HG03460 (cell line): ENCODE measurements around the gene HAUS1.
A peak's percentile ranks its signal among the peaks of the same experiment; 100 is the strongest.
"Not testable (repeated sequence)": the region's sequence is repeated elsewhere in the genome, so short reads cannot be mapped to it uniquely, and the experiment has no call there.

Source experiments
- ATAC-seq: cut with Tn5 transposase; IDR thresholded peaks from one replicate; pipeline ENCODE4 v1.9.1; 2021; ENCODE audit not compliant: unreplicated experiment

The HAUS1 gene

GRCh38 chr18:46156124-46156745 is 52.0 kb downstream of the HAUS1 start:
- ATAC-seq: no peak

GRCh38 chr18:46156843-46157242 is 52.7 kb downstream of the HAUS1 start:
- no peak for ATAC-seq

DNA sequence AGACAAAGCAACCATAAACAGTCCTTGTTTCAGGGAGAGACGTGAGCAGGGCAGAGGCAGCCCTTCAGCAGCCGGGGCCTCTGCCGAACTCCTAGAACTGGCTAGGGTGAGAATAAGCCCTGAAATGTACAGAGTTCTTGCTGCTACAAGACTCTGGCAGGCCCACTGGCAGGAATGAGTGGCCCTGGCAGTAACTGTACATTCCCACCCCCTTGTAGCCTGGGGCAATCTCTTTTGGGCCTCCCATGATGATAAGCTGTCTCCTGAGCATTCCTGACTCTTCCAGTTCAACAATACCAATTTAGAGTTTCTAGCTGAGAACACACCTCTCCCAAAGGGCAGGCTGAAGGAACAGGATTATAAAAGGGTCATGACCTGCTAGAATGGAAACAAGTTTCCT is 54.3 kb downstream of the HAUS1 start:
- ATAC-seq: no peak

GRCh38 chr18:46160050-46160798 is 56.0 kb downstream of the HAUS1 start:
- ATAC-seq: no peak

GRCh38 chr18:46160840-46161239 is 56.7 kb downstream of the HAUS1 start:
- ATAC-seq: not testable (repeated sequence)

DNA sequence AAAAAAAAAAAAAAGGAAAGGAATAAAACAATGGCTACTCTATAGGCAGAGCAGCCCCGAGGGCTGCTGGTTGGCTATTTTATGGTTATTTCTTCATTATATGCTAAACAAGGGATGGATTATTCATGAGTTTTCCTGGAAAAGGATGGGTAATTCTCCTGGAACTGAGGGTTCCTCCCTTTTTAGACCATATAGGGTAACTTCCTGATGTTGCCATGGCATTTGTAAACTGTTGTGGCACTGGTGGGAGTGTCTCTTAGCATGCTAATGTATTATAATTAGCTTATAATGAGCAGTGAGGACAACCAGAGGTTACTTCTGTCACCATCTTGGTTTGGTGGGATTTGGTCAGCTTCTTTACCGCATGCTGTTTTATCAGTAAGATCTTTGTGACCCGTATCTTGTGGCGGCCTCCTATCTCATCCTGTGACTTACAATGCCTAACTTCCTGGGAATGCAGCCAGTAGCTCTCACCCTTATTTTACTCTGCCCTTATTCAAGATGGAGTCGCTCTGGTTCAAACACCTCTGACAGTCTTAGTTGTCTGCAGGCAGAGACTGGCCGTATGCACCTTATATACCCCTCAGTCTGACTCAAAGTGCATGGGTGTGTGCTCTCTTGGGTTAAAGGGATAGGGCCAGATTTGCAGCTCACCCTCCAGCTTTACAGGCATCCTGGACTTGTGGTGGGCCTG is 57.7 kb downstream of the HAUS1 start:
- ATAC-seq: no peak

- ATAC-seq: no peak
Measured at GRCh38 chr18:46163091-46163490, 58.9 kb downstream of the HAUS1 start.

- ATAC-seq: no peak
Measured at GRCh38 chr18:46163941-46164499, 59.8 kb downstream of the HAUS1 start.

GRCh38 chr18:46164502-46164901 is 60.3 kb downstream of the HAUS1 start:
- ATAC-seq: not testable (repeated sequence)

DNA sequence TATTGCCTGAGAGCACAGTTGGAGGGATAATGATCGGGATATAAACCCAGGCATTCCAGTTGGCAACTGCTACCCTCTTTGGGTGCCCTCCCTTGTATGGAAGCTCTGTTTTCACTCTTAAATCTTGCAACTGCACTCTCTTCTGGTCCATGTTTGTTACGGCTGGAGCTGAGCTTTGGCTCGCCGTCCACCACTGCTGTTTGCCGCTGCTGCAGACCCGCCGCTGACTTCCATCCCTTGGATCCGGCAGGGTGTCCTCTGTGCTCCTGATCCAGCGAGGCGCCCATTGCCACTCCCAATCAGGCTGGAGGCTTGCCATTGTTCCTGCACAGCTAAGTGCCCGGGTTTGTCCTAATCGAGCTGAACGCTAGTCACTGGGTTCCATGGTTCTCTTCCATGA is 60.7 kb downstream of the HAUS1 start:
- ATAC-seq: no peak

DNA sequence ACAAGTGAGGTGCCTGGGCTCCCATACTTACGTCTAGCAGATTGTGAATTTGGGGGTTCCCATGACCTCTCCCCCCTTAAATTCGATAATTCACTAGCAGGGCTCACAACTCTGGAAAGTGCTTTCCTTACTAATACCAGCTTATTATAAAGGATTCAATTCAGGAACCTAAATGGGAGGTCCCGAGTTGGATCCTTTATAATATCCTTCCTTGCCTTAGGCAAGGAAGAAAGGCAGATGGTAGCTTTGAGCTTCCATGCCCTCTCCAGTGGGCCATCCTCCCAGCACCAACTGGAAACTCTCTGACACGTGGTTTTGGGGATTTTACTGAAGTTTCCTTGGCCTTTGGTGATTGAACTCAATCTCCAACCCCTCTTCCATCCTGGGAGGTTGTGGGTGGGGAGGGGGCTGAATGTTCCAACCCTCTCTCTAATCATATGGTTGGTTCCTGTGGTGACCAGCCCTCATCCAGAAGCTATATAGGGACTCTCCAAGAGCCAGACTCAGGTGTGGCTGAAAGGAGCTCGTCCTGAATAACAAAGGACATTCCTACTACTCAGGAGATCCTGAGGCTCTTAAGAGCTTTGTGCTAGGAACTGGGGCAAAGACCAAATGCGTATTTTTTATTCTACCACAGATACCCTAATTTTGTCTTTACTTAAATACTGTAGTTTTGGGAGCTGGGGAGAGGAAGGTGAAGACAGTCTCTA is 62.2 kb downstream of the HAUS1 start:
- no peak for ATAC-seq

GRCh38 chr18:46167971-46168370 is 63.8 kb downstream of the HAUS1 start:
- ATAC-seq: peak; percentile 95

GRCh38 chr18:46169464-46169941 is 65.3 kb downstream of the HAUS1 start:
- no peak for ATAC-seq

GRCh38 chr18:46171331-46171730 is 67.1 kb downstream of the HAUS1 start:
- no peak for ATAC-seq

DNA sequence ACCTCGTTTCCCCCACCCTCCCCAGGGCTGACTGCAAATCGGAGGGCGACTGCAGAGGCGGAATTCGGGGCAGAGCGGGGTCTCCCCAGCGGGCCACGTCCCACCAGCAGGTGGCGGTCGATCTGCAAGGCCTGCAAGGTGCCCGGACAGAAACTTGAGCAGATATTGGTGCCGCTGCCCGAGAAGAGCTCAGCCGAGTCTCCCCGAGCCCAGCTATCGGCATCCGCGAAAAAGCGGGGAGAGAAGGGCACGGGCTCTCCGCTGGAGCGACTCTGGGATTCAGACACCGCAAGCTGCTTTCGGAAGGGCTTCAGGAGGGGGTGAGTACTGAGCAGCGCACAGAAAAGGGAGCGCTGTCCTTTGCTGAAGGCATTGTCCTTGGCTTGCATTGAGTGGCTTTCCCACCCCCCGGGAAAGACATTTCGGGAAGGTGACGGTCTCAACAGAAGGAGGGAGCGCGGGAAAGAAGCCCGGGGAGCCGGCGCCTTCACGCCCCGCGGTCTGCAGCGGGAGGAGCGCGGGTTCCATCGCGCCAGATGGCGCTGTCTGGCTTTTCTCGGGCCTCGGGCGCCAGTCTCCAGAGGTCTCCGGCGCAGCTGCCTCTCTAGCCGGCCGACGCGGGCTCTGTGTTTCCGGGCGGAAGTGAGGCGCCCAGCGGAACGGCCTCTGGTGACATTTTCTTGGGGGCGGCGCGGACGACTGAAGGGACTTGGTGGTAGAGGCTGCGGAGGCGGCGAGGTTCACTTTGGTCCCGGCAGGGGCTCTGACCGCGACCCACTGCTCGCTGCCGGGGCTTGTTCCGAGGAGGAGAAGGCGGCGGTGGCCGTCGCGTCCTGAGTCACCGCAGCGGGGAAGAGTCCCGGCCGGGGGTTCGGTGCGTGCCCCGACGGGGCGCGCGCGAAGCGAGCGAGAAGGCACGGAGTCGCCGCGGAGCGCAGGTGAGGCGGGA is 69.5 kb downstream of the HAUS1 start:
- peak; percentile 92 for ATAC-seq

DNA sequence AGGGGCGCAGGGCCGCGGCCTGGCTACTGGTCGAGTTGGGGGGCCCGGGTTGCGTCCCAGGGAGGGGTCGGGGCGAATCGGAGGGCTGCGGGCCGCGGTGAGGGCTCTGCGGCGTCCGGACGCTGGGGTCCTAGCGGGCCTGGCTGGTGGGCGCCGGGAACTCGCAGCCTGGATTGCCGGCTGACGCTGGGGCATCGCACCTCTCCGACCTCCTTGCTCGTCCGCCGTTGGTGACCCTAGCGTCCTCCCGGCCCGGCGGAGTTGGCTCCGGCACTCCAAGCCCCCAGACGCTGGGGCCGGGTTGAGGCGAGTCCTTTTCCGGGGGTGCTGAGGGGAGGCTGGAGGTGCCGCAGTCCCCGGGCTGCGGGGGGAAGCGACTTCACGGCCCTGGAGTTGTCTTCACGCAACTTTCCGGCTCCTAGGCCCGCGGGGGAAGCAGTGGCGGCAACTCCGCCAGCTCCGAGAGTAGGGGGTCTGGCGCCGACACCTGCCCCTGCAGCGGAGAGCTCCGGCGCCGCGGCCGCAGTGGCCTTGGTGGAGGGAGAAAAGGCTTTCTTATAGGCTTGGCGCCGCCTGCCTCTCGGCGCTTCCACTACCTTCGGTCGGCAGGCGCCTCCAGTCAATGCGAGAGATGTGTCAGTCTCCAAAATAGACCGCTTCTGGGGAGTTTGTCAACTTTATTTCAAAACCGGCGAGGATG is 70.3 kb downstream of the HAUS1 start:
- peak; percentile 8 for ATAC-seq

- ATAC-seq: no peak
Measured at GRCh38 chr18:46176001-46176400, 71.8 kb downstream of the HAUS1 start.
